Cerebellar cortex (tissue), 1 donor: ENCODE measurements around the gene ABCA12.

ENCODE experiments used
- DNase-seq: peaks from one replicate; pipeline ENCODE4 v3.0.0-alpha.2; 2015; ENCODE audit warnings: low spot score

Gene ABCA12

DNA sequence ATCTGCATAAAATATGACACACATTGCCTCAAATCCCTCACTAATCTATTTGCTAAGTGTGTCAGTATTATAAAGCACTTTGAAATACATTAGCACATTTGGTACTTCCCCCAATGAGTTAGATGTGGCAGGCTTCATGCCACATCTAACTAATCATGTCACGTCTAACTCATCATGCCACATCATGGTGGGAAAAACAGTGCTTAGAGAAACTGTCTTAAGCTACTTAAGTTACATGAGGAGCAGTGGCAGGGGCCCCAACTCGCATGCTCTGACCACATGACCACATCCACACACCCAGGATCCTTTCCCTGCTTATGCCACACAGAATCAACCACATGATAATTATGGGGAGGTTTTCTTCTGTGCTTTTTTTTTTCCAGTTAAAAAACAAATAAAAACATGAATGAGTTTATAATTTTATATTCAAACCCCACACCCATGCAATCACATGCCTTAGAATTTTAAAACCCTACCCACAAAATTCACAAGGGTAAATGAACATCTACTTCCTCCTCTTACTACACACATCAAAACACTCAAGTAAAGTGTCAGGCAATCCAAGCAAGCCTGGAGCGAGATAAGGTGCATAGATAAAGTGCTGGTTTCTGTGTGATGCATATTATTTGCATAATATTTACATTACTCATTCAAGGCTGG lies 1.6 kb downstream of the ABCA12 start:
- no peak for DNase-seq

DNA sequence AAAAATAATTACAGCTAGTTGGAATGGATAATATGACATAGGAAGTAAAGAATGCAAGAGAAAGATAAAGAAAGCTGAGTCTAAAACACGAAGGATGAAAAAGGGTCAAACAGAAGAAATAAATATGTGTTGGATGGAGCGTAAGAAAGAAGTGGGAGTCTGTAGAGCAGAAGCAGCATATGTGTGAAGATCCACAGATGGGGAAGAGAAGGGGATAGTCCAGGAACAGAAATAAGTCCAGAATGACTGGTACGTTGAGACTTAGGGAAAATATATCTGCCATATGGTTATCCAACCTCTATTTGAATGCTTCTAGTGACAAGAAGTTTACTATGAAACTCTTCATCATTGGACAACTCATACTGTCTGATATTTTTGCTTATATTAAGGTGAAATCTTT lies 18.0 kb downstream of the ABCA12 start:
- no peak for DNase-seq

DNA sequence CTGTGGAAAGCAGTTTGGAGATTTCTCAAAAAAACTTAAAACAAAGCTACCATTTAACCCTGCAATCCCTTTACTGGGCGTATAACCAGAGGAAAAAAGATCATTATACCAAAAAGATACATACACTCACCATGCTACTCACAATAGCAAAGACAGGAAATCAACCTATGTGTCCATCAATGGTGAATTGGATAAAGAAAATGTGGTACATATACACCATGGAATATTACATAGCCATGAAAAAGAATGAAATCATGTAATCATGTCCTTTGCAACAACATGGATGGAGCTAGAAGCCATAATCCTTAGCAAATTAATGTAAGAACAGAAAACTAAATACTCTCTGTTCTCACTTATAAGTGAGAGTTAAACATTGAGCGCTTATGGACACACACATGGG lies 18.6 kb downstream of the ABCA12 start:
- no peak for DNase-seq

DNA sequence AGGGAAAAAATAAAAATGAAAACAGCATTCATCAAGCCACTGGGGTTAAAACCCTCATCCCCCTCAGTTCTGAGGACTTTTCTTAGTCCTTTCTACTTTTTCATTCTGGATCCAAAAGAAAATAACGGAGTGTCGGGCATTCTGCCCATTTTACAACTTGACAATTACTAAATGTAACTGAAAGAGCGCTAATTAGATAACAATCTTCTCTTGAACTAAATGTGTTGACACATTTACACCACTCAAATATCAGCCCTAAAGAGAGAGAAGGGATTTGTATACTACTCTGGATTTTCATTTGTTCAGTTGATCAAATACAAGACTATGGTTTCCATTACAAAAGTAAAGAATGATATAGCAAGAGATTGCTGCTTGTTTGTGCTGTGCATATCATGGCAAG lies 27.5 kb downstream of the ABCA12 start:
- no peak for DNase-seq

DNA sequence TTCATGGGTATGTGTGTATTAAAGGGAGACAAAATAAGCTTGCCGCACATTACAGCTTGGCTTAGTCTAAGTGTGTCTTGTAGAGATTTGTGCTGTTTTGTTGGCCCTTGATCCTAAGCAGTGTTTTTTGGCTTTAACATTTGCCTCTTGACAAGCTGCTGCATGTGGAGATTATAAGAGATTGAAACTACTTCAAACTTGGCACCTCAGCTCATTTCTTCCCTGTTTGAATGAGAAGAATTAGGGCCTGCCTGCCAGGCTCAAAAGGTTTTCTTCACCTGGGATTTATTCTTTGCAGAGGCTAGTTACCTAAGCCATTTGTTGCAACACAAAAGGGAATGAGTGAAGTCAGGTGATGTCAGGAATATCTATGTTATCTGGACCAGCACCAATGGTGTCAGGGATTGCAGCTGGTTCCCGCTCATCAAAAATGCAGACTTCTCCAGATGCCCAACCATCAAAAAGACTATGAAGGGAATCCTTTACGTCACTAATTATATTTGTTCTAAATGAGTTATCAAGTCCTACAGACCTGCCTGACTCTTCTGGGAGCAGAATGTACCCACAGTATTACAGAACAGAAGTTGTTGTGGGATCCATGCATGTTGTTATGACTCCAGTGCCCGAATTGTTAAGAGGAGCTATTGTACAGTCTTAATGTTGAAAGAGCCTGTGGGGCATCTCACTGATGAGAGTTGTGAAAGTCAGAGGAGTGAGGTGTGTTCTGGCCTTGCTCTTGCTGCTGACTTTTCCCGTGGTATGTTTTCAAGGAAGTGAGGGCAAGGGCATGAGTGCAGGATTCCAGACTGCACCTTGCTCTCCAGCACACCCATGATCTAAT lies 31.0 kb downstream of the ABCA12 start:
- DNase-seq: no peak

DNA sequence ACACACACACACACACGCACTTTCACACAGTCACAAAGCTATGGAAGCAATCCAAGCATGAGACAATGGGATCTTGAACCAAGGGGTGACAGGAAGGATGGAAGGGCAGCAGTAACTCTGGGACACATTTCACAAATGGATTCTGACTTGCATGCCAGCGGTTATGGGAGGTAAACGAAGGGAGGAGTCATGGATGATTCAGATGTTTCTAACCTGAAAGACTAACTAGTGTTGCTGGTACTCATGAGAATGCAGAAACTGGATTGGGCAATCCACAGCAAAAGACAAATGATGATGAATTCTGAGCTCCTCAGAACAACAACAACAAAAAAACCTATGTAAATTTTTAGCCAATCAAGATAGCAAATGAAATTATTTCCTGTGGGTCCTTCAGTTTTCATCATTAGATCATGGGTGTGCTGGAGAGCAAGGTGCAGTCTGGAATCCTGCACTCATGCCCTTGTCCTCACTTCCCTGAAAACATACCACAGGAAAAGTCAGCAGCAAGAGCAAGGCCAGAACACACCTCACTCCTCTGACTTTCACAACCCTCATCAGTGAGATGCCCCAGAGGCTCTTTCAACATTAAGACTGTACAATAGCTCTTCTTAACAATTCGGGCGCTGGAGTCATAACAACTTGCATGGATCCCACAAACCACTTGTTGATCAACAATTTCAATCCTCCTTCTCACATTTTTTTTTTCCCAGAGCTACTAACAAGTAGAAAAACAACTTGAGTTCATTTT lies 32.6 kb downstream of the ABCA12 start:
- no peak for DNase-seq

DNA sequence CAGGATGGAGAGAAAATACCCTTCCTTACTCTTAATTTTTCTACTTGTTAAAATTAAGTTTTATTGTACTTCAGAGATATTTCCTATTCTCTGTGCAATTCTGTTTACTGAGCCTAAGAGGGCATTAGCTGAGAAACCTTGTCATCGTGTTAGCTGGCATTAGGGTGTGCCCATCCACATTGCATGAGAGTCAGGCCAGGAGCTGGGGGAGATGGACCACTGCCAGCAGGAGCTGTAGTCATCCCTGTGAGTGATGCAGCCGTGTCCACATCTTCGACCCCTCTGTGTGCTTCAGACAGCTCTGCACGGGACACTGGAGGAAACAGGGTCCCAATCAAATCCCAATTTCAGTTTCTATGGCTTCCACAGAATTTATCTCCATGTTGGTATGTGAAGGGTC lies 34.2 kb downstream of the ABCA12 start:
- no peak for DNase-seq

DNA sequence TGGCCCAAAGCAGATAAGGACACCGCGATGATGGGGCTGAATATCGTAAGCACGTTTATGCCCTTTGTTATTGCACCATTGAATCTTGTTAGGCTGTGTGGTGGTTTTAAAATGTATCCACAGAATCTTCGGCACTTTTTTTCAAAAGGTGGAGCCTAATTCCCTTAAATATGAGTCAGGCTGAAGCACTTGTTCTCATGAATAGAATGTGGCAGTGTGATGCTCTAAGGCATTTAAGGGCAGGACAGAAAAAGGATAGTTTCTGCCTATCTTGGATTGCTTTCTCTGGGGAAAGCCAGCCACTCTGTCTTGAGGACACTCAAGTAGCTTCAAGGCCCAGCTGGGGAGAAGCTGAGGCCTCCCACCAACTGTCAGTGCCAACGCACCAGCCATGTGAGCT lies 39.6 kb downstream of the ABCA12 start:
- DNase-seq: no peak

DNA sequence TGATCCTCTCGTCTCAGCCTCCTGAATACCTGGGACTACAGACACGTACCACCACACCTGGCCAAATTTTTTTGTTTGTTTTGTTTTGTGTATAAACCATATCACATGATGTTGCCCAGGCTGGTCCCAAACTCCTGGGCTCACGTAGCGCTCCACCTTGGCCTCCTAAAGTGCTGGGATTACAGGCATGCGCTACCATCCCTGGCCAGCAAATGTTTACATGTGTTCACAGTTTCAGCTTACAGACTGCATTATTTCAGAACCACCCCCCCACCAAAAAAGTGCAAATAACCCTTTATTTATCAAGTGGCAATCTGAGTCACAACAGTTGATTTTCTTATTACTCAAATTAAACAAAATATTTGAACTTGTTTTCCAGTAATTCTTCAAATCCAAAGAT lies 54.3 kb downstream of the ABCA12 start:
- no peak for DNase-seq

DNA sequence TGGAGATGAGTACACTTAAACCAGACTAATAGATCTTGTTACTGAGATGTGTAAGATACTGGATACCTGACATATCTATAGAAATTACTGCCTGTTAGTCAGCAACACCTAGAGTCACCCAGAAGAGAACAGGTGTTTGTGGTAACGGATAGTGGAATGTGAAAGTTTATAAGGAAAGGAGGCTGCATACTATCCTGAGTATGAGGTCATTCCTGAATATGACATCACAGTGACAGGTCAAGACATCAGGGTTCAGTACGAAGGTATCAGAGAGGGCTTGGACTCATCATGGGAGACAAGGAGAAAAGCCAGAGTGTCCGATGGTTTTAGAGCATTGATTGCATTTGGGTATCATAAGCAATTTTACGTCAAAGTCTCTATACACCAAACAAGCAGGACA lies 55.3 kb downstream of the ABCA12 start:
- DNase-seq: no peak

DNA sequence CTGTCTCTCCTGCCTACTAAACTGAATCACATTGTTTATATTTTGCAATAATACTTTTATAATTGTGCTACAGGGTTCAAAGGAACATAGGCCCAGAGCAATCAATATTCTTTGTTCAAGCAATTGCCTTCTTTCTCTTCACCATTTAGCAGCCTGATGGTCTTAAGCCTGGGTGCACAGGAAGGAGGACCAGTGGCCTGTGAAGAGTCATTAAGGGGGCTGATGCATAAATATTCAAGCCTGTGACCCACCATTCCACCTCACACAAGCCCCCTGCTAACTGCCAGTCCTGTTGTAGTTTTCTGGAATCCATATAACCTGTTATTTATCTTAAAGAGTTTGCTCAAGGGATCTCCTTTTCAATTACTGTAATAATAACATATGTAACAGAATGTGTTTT lies 56.0 kb downstream of the ABCA12 start:
- no peak for DNase-seq

DNA sequence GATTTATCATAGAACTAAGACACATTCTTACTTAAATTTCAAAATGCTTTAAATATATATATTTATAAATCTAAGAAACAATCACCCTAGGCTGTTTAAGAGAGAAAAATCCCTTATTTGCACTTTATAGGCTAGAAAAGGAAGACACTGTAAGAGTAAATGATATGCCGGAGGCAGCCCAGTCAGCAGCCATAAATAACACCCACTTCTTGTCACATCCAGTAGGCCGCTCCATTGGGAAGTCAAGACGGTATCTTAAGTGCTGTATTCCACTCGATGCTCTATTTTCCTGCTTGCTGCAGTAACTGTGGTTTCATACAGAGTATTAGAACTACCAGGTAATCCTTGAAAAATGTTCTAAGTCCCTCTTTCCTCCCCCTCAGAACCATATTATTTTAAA lies 57.9 kb downstream of the ABCA12 start:
- no peak for DNase-seq

DNA sequence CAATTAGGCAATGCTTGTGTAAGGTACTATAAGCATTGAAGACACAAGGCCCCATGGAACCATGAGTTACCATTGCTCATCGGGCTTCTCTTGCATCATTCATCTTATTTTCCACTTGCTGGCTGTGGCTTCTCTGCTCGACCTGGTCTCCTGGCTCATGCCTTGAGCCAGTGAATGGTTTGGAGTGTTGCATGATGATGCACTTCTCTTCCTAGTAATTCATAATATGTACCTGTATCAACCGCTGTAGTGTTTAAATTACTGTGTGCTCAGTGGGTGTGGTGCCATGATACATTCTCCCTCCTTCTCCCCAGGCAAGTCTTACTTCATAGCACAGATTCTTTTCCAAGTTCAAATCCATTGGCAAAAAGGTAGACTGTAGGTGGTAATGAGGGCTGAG lies 66.8 kb downstream of the ABCA12 start:
- no peak for DNase-seq

DNA sequence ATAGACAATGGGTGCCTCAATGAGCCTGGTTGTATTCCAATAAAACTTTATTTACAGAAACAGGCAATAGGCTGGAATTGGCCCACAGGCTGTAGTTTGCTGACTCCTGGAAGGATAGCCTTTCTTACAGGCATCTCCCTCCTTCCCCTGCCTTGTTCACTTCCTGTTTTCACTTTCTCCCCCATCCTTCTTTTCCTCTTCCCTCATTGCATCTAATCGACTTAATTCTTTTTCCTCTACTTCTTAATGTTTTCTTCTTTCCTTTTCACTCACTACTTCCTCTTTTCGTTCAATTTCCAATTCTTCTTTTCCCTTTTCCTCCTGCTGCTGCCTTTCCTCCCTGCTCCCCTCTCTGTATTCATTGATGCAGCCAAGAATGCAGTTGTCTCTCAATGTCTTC lies 70.0 kb downstream of the ABCA12 start:
- no peak for DNase-seq

DNA sequence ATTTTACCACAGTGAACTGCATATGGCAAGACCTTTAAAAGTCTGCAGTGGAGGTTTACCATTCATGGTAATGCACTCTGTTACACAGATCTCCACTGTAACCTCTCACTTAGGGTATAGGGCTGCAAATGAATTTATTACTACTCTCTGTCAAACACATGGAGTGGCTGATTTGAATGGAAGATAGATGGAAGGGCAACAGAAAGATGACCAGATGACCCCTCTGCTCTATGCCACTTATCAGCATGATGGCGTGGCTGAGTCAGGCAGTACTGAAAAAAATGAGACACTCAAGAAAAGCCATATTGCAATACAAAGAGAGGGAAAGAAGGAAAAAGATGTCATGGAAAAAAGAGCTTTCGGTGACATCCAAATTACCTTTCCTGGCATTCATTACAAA lies 72.3 kb downstream of the ABCA12 start:
- no peak for DNase-seq

DNA sequence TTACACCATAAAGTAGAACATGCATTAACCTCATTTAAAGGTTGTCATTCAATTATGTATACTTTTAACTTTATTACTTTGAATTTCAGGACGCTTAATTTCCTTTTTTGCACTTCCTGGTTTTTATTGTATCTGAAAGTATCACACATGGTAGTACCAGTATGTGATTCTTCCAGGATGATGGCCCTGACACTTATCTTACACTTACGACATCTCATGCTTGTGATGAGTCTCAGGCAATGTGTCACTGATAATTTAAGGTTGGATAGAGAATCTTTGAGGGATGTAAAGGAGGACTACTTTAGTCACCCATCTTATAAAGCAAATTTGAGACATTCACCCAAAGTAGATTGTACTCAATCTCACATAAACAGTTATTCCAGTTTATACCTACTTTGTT lies 74.9 kb downstream of the ABCA12 start:
- no peak for DNase-seq

DNA sequence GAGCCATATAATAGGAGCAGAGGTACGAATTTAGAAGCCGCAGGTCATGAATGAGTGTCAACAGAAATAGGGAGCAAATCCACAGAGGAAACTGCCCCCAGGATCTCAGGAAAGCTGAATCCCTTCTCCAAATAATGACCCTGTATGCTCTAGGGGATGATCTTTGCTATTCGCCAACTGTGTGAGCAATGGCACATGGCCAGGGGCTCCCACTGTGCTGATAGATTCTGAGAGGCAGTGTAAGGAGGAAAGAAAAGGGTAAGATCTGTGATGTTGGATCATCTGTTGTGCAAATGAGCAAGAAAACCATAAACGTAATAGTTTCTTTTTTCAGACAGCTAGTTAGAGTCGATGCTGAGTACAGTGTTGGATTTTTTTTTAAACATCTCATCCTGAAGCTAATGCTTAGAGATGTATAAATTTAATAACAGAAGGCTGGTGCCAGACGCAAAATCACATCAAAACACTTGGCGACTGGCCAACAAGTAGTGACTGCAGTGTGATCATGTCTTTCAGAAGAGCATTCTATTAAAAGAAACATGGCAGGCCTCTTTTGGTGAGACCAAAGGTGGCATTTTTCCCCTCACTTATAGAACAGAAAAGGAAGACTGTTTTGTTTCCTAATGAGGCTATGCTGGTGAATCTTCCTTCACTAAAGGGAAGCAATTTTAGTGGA lies 77.4 kb downstream of the ABCA12 start:
- no peak for DNase-seq

DNA sequence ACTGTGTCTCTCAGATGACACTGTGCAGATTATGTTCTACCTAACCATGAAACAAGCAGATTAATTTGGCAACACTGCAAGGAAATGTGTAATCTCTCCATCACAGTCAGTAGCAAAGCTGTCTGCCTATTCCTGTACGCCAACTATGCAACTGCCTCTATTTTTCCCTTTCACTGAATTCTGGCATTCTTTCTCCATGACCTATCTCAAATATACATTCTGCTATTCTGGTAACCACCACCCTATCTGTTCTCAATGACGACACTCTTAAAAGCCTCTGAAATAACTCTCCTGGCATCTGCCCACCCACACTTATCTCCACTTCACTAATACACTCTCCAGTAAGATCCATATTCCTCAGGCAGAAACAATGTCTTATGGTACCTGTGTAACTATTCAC lies 78.7 kb downstream of the ABCA12 start:
- DNase-seq: no peak

DNA sequence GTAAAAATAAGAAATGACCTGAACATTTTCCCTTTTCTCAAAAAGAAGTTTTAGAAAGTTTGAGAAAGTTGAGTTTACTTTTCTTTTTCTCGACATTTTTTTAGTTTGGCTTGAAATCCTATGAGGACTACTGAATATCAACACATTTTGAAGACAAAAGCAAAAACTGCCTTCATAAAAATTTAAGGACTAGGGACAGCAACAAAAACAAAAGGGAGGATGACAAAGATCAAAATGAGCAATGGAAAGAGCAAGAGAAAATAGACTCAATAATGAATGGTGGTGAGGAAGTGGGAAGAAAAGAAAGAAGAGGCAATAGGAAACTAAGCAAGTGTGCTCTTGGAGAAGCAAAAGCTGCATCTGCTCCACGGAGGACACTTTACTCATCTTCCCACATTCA lies 82.5 kb downstream of the ABCA12 start:
- no peak for DNase-seq

DNA sequence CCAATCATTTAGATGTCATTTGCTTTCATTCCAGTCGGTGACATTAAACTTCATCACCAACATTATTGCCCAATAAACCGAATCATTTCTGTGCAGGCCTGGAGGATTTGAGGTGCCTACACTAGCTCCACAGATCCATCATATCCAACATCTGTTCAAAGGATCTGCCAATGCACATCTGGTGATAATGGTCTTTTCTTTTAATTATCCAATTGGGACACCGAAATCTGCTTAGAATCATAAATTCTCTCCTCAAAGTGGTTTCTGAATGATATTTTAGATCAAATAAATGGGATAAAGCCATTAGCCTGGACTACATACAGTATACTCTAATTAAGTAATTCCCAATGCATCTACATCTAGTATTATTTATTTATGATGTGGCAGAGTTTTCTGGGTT lies 85.6 kb downstream of the ABCA12 start:
- no peak for DNase-seq

DNA sequence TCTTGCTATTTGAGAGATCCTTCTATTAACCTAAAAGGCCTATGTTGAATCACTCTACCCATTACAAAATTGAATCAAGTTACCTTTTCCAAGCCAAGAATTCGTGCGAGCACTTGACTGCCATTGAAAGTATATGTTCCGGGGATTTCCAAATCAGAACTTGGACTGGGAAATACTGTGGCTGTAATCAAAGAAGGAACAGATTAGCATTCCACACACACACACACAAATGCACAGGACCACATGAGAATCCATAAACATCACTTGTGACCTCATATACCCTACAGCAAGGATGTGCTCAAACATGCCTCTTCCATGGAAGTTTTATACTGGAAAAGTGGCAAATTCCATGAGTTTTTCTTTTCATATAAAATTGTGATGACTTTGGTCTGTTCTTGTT lies 86.0 kb downstream of the ABCA12 start:
- DNase-seq: no peak

DNA sequence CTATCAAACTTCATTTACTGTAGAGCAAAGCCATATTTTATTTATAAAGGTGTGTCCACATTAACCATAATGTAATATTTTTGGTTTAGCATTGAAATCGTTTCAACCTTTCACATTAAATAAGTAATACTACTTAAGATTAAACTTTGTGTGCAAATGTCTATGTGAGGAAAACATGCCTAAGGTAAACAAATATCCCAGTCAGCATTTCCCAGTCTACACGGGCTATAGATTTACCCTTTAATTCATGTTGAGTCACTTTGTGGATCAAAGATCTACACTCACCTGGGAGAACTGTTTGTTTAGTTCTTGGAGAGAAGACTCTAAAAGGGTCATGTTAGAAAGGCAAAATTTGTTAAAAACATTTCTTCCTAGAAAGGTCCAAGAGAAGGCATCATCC lies 89.1 kb downstream of the ABCA12 start:
- no peak for DNase-seq

DNA sequence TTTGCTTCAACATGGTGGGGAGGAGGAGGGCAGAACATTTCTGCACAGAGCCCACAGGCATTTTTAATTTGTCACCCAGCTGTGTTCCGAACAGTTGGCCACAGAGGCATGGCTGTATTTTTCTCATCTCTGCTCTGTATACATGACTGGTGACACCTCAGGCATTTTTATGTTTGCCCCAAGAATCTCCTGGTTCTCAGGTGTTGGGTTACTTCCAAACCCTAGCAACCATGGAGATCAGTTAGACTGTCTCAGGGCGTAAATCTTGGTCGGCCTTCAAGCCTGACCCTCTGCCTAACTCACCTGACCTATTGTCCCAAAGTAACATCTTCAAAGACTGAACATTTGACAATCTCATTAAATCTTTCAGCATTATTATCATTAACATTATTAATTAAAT lies 100.0 kb downstream of the ABCA12 start:
- no peak for DNase-seq
